T-helper 9 cell (primary cell): ENCODE results near the gene UNC50.
A peak's percentile ranks its signal among the peaks of the same experiment; 100 is the strongest.
"Not testable (repeated sequence)": the region's sequence is repeated elsewhere in the genome, so short reads cannot be mapped to it uniquely, and the experiment has no call there.

ENCODE experiments used
- DNase-seq: peaks from one replicate; pipeline ENCODE4 v3.0.0-alpha.2; 2020

The UNC50 gene

GRCh38 chr2:98614024-98614739 is 5.8 kb downstream of the UNC50 start:
- no peak for DNase-seq

GRCh38 chr2:98615481-98615880 is 7.1 kb downstream of the UNC50 start:
- DNase-seq, result no peak

GRCh38 chr2:98617149-98617548 is 8.8 kb downstream of the UNC50 start:
- no peak for DNase-seq

- no peak for DNase-seq
These were observed 15.3 kb downstream of the UNC50 start for GRCh38 chr2:98623657-98624056.

- DNase-seq, result no peak
These were observed 24.0 kb downstream of the UNC50 start for GRCh38 chr2:98632351-98632750.

GRCh38 chr2:98634406-98635092 is 26.2 kb downstream of the UNC50 start:
- DNase-seq, result peak; percentile 31

DNA sequence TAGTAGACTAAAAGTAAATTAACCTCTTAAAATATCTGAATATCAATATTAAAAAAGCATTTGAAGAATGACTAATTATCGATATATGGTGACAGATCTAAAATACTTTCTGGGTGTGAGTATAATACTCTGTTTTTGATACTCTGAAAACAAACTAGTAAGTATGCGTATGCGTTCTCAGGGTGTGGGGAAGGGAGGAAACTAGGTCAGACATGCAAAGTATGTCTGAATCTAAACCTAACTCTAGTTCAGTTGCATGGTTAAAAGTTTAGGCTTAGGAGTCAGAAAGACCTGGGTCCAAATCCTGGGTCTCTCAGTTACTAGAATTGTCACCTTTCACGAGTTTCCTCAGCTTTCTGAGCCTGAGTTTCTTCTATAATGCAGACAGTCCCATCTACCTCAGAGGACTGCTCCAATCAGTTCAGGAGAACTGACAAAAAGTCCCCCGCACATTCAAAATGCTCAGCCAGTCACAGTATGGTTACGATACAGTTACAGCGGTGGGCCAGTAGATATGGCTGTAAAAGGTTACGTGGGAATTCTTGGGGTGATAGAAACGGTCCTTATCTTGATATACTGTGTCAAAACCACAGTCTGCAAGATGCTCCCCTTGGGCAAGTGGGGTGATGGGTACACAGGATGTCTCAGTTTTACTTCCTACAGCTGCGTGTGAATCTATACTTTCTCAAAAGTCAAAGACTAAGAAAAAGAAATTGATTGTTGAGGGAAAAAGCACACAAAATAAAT is 29.2 kb downstream of the UNC50 start:
- peak; percentile 39 for DNase-seq

DNA sequence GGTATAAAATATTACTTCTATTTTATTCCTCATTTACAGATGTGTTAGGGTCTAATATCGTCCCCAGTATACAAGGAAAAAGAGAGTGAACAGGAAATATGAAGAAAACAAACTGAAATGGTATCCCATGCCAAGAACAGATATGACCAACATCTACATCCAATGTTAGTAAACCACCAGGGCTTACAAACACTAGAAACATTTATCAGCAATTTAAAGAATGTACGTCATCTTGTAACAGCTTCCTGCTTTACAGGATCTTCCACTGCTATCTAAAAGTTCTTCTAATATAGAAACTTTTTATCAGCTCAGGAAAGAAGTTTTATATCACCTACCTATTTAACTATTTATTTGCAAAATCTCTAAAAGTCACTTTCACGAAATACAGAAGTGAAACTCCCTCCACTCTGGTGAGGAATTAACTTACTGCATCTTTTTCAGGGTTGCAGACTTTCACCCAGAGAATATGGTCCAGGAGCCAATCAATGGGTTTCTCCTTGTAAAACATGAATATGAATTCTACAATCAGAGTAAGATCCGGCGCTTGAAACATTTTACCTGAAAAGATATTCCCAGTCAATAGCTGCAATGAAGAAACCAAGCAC is 35.2 kb downstream of the UNC50 start:
- no peak for DNase-seq

GRCh38 chr2:98647636-98648035 is 39.2 kb downstream of the UNC50 start:
- DNase-seq, result no peak

- DNase-seq, result no peak
These were observed 40.1 kb downstream of the UNC50 start for GRCh38 chr2:98648451-98648850.

GRCh38 chr2:98649135-98649991 is 41.0 kb downstream of the UNC50 start:
- peak; percentile 74 for DNase-seq

- DNase-seq, result no peak
These were observed 41.6 kb downstream of the UNC50 start for GRCh38 chr2:98649992-98650375.

- no peak for DNase-seq
These were observed 42.6 kb downstream of the UNC50 start for GRCh38 chr2:98650998-98651397.

- DNase-seq, result no peak
These were observed 46.5 kb downstream of the UNC50 start for GRCh38 chr2:98654699-98655495.

GRCh38 chr2:98656800-98657199 is 48.4 kb downstream of the UNC50 start:
- DNase-seq, result no peak

DNA sequence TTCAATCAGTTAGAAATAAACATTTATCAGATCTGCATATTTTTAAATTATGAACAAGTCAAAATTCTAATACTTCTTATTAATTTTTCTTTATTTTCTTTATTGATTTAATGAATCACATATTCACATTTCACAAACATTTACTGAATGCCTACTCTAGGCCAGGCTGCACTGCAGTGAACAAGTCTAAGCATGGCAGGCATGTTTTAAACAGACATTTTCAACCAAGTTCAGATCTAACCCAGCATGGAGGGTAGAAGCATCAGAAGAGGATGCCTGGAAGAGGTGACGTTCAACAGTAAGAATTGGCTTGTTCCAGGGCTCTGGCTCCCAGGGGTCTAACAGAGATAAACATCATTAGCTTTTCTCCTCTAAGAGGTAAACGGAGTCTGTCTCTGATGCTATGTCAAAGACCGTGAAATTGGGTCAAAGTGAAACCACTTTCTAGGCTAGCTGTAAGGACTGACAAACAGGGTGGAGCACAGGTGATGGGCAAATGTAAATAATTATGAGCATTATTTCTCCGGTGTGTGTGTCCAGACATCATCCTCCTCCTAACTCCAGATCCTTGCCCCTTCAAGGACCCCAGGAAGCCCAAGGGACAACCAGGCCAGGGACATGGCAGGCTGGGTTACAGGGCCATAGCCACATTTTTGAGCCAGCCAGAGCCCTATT is 50.6 kb downstream of the UNC50 start:
- DNase-seq, result no peak

GRCh38 chr2:98659491-98659840 is 51.1 kb downstream of the UNC50 start:
- DNase-seq, result not testable (repeated sequence)

DNA sequence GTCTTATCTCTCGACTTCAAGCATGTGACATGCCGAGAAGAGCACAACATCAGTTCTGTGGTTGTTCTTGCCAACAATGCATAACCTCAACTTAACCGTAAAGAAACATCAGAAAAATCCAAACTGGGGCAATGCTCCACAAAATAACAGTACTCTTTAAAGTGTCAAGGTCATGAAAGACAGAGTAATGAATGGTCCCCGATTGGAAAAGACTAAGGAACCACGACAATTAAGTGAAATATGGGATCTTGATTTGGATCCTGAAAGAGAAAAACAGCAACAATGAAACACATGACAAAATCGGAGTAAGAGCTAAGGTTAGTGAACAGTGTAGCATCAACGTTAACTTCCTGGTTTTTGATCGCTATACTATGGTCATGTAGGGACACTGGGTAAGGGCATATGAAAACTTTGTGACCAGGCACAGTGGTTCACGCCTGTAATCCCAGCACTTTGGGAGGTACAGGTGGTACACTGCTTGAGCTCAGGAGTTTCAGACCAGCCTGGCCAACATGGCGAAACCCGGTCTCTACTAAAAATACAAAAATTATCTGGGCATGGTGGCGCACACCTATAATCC is 55.2 kb downstream of the UNC50 start:
- DNase-seq, result no peak

GRCh38 chr2:98664323-98664722 is 55.9 kb downstream of the UNC50 start:
- DNase-seq, result no peak

DNA sequence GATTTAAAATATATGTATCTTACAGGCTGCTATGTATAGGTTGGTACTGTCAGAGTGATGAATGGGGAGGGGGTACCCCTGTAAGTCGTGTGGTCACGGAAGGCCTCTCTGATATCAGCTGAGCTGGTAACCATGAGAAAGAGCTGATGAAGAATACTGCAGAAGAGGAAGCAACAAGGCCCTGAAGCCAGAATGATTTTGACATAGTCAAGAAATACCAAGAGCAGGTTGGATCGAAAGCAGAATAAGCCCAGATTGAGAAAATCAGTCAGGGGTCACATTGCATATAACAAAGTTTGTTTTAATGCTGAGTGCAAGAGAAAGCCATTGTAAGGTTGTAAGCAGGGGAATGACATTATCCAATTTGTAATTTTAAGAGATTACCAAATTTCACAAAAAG is 57.3 kb downstream of the UNC50 start:
- no peak for DNase-seq
